Activated CD4-positive, alpha-beta T cell treated with anti-CD3 and anti-CD28 coated beads, Interleukin-2, Interleukin-4, amounts not matched to agents 100 ng/mL and 50 ng/mL, durations not matched to agents 16 hours and 8 hours (primary cell): ENCODE measurements around the gene PGA3.
"Not testable (repeated sequence)": the region's sequence is repeated elsewhere in the genome, so short reads cannot be mapped to it uniquely, and the experiment has no call there.

Experiments used
- DNase-seq: peaks from one replicate; pipeline ENCODE4 v3.0.0-alpha.2; 2020; ENCODE audit warnings: low spot score

Gene PGA3

GRCh38 chr11:61252332-61252731, 49.0 kb downstream of the PGA3 start:
- not testable (repeated sequence) for DNase-seq

GRCh38 chr11:61254403-61255025, 51.2 kb downstream of the PGA3 start:
- peak; percentile 83 for DNase-seq

- DNase-seq = no peak
These were observed 53.6 kb downstream of the PGA3 start for GRCh38 chr11:61256710-61257482.

DNA sequence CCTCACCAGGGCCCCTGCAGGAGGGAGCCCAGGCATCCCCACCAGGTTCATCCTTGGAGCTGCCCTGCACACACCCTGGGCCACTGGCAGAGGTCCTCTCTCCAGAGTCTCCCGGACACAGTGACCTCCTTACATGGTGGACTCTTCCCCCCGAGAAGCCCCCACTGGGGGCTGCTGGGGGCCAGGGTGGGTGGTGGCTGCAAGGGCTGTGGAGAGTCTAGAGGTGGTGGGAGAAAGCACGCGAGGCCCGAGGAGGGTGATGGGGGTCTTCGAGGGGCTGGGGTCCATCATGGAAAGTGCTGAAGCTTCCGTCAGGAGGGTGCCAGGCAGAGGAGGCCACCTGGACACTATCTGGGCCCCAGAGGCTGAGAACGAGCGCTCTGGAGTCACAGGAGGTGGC, 55.2 kb downstream of the PGA3 start:
- DNase-seq = no peak

DNA sequence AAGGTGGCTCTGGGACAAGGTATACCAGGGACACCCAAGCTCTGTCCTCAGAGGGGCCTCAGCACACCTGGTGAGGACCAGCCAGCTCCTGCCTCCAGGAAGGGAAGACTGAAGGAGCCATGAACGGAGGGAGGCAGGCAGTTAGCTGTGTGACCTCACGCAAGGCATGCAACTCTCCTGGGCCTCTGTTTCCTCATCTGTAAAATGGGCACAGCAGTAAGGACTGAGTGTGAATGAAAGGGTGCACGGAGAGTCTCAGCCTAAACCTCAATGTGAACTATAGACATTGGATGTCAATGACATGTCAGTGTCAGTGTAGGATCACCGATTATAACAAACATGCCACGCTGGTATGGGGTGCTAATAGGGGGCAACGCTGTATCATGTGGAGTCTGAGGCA, 56.0 kb downstream of the PGA3 start:
- DNase-seq = no peak
